Fibroblast of lung (primary cell): ENCODE data around the gene PRKCH. TPM values are rescaled to one million over a fixed set of nuclear protein-coding genes. Genes with fewer than 3 reads are reported as not detected.

Experiments
- DNase-seq, 2 donors: peaks; one replicate each; pipeline versions ENCODE4 v3.0.0 to v3.0.0-alpha.2; 2010; ENCODE audit warnings: low read depth in 2 of 2
- H2AFZ ChIP-seq: 2 replicates; pipeline ENCODE4 v1.5.1; 2012; ENCODE audit warnings: low read length, control low read depth, inconsistent platforms
- H3K27ac ChIP-seq: 2 replicates; pipeline ENCODE4 v1.5.1; 2011; ENCODE audit warnings: low read length, control low read depth; ENCODE audit not compliant: insufficient read depth
- H3K27me3 ChIP-seq: 2 replicates; pipeline ENCODE4 v1.5.1; 2011; ENCODE audit warnings: mild to moderate bottlenecking, low read length; ENCODE audit not compliant: control insufficient read depth, insufficient read depth
- H3K36me3 ChIP-seq: 2 replicates; pipeline ENCODE4 v1.5.1; 2011; ENCODE audit warnings: low read length; ENCODE audit not compliant: control insufficient read depth, insufficient read depth
- H3K4me1 ChIP-seq: 2 replicates; pipeline ENCODE4 v1.5.1; 2011; ENCODE audit warnings: low read length; ENCODE audit not compliant: control insufficient read depth, insufficient read depth; ENCODE audit errors: extremely low read depth
- H3K4me2 ChIP-seq: 2 replicates; pipeline ENCODE4 v1.5.1; 2011; ENCODE audit warnings: low read length, control low read depth; ENCODE audit not compliant: insufficient read depth; ENCODE audit errors: extremely low read depth
- H3K4me3 ChIP-seq, 4 experiments: fragments of 200-600 bp in 1 of 4; sonication (generic) in 1 of 4; replicated peaks in 1 of 4; 2 replicates each; pipeline ENCODE4 v1.5.1; 2011 to 2016; ENCODE audit warnings: low read length in 4 of 4, low read depth in 3 of 4, mild to moderate bottlenecking in 3 of 4, control low read depth in 2 of 4, inconsistent platforms in 1 of 4, mixed read lengths in 1 of 4; ENCODE audit not compliant: insufficient read depth in 1 of 4; ENCODE audit errors: control extremely low read depth in 1 of 4
- H3K79me2 ChIP-seq: 2 replicates; pipeline ENCODE4 v1.5.1; 2012; ENCODE audit warnings: mild to moderate bottlenecking, low read length, inconsistent platforms; ENCODE audit not compliant: control insufficient read depth, insufficient read depth
- H3K9ac ChIP-seq: 2 replicates; pipeline ENCODE4 v1.5.1; 2011; ENCODE audit warnings: mild to moderate bottlenecking, low read length, control low read depth; ENCODE audit not compliant: insufficient read depth
- H3K9me3 ChIP-seq: 2 replicates; pipeline ENCODE4 v1.5.1; 2012; ENCODE audit warnings: low read depth, low read length; ENCODE audit not compliant: control insufficient read depth, insufficient read depth
- H4K20me1 ChIP-seq: 2 replicates; pipeline ENCODE4 v1.5.1; 2011; ENCODE audit warnings: low read length; ENCODE audit not compliant: control insufficient read depth, insufficient read depth; ENCODE audit errors: extremely low read depth
- CTCF ChIP-seq, 2 donors: IDR thresholded peaks in 1 of 2; conservative IDR thresholded peaks in 1 of 2; 1 replicate in 1 of 2; 2 replicates in 1 of 2; pipeline ENCODE4 v1.5.1; 2011 to 2012; ENCODE audit warnings: low read length in 2 of 2, control low read depth in 1 of 2, inconsistent platforms in 1 of 2, low read depth in 1 of 2, mild to moderate bottlenecking in 1 of 2
- EZH2 ChIP-seq: IDR thresholded peaks from 2 replicates; pipeline ENCODE4 v1.5.1; 2012; ENCODE audit warnings: low read length, control low read depth, mild to moderate bottlenecking; ENCODE audit errors: missing control alignments
- polyA plus RNA-seq, 2 donors: library from polyadenylated mRNA; depleted of rRNA in 1 of 2; stranded (reverse) in 1 of 2; unstranded in 1 of 2; fragments of >200 nt; gene quantifications; 2 replicates each; pipeline ENCODE4 v1.2.1, GENCODE V29; 2011 to 2012; ENCODE audit warnings: missing spikeins in 1 of 2
- total RNA-seq: library from RNA; depleted of rRNA; stranded (reverse); fragments of >200 nt; gene quantifications from 2 replicates; pipeline ENCODE4 v1.2.1, GENCODE V29; 2014

The PRKCH gene
- total and polyA plus RNA-seq, 2 donors (not counting 1 experiment from before 2014, with no cell fraction given) = 2.9 to 5.4 TPM

DNA sequence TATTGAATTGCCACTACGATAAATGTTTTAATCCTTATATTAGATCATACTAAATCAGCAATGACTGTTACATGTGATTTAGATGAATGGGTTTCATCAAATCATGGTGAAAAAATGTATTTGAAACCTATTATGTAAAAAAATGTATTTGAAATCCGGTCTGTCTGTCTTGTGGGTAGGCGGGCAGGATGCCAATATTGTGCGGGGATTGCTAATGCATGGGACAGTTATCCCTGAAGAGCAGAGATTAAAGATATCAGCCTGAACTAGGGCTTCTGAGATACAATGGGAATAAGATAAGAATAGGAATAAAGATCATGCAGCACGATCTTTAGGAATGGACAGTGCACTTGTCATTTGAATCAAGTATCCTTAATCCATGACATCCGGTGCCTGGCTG, 134.0 kb downstream of the PRKCH start:
- no peaks in the 10 kb centered on the region for H4K20me1 ChIP-seq
- no peaks in the 10 kb centered on the region for H3K79me2 ChIP-seq
- H3K4me2 ChIP-seq = no peak overlapping the region
- no peaks in the 10 kb centered on the region for H3K9me3 ChIP-seq
- H3K27ac ChIP-seq = no peak overlapping the region
- H3K36me3 ChIP-seq = no peaks in the 10 kb centered on the region
- no peak overlapping the region for H3K4me3 ChIP-seq
- no peaks in the 10 kb centered on the region for H3K4me1 ChIP-seq
- H3K27me3 ChIP-seq = peaks cover 13% of the 10 kb centered on the region
- no peak overlapping the region for H3K9ac ChIP-seq
- H2AFZ ChIP-seq = no peak overlapping the region
- no peak for DNase-seq
- TF ChIP-seq EZH2 (no peak), CTCF (conservative IDR thresholded peaks at IDR 0.05 in 1 of 2, IDR thresholded peaks at IDR 0.05 in 1 of 2; ENCODE audit: low read depth in 1 of 2, low read length in 2 of 2) (no peak)

- Histone ChIP-seq H3K36me3 (no peaks in the 10 kb centered on the region), H3K9ac (no peak overlapping the region), H3K27ac (no peak overlapping the region), H3K4me1 (no peaks in the 10 kb centered on the region), H3K4me3 (no peak overlapping the region), H3K27me3 (peaks cover 8% of the 10 kb centered on the region), H2AFZ (no peak overlapping the region), H4K20me1 (no peaks in the 10 kb centered on the region), H3K79me2 (no peaks in the 10 kb centered on the region), H3K9me3 (no peaks in the 10 kb centered on the region), H3K4me2 (no peak overlapping the region)
- TF ChIP-seq CTCF (conservative IDR thresholded peaks at IDR 0.05 in 1 of 2, IDR thresholded peaks at IDR 0.05 in 1 of 2; ENCODE audit: low read depth in 1 of 2, low read length in 2 of 2) = peak; percentile 75 to 80
- no peak for TF ChIP-seq EZH2
- DNase-seq = peak; percentile 56 to 77
These were observed 135.3 kb downstream of the PRKCH start for GRCh38 chr14:61456720-61457119.

DNA sequence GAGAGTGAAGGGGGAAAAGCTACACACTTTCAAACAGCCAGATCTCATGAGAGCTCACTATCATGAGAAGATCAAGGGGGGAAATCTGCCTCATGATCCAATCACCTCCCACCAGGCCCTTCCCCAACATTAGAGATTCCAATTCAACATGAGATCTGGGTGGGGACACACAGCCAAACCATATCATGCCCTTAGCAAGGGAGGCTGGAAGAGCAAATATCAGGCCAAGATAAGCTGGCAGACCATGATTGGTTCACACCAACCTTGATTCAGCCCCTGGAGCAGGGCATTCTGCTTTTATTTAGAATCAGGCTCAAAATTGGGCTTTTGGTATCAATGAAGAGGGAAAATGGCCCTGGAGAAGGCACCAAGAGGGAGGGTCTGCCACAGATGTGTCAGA, 137.4 kb downstream of the PRKCH start:
- Histone ChIP-seq H3K27ac (no peak overlapping the region), H3K9me3 (no peaks in the 10 kb centered on the region), H3K4me3 (no peak overlapping the region), H2AFZ (no peak overlapping the region), H3K36me3 (no peaks in the 10 kb centered on the region), H3K27me3 (peaks cover 3% of the 10 kb centered on the region), H3K79me2 (no peaks in the 10 kb centered on the region), H3K4me1 (peaks cover 8% of the 10 kb centered on the region), H4K20me1 (no peaks in the 10 kb centered on the region), H3K4me2 (no peak overlapping the region), H3K9ac (no peak overlapping the region)
- no peak for TF ChIP-seq CTCF (conservative IDR thresholded peaks at IDR 0.05 in 1 of 2, IDR thresholded peaks at IDR 0.05 in 1 of 2; ENCODE audit: low read depth in 1 of 2, low read length in 2 of 2)
- TF ChIP-seq EZH2 = no peak
- no peak for DNase-seq
